Measurements from ENCODE around the gene KCNQ1. TPM values are rescaled to one million over a fixed set of nuclear protein-coding genes. Genes with fewer than 3 reads are reported as not detected.

The KCNQ1 gene
- total RNA-seq, 1 experiment from 2014 or later: 10.7 TPM

- no peaks in the 10 kb centered on the region for H3K27me3 ChIP-seq (ENCODE audit: insufficient read depth, low read length)
- ChIA-PET CTCF (no interaction called here), POLR2A (no interaction called here), RAD21 (ENCODE audit: low non-redundant PET in 1 of 2, low total read pairs in 2 of 2, uncharacterized antibody in 2 of 2, unreplicated experiment in 2 of 2) (no interaction called here)
- H3K27ac ChIP-seq (ENCODE audit: low read depth, low read length): no peak overlapping the region
- no peak overlapping the region for H3K4me3 ChIP-seq (replicated peaks in 1 of 2; ENCODE audit: low read depth in 1 of 2, low read length in 2 of 2)
- no peaks in the 10 kb centered on the region for H3K79me2 ChIP-seq (ENCODE audit: insufficient read depth, low read length)
- BruUV-seq (replicated peaks): no TSS peak
- H3K9ac ChIP-seq (ENCODE audit: low read length): no peak overlapping the region
- no peaks in the 10 kb centered on the region for H3K9me3 ChIP-seq (ENCODE audit: control insufficient read depth in 1 of 2, insufficient read depth in 1 of 2, low read depth in 1 of 2, low read length in 2 of 2)
- peaks cover 7 to 29% of the 10 kb centered on the region in 2 experiments; a peak in 3 of 4 replicates for H3K4me1 ChIP-seq (ENCODE audit: control insufficient read depth in 1 of 2, insufficient read depth in 2 of 2, low read length in 2 of 2)
- no peaks in the 10 kb centered on the region for H4K20me1 ChIP-seq (ENCODE audit: insufficient read depth)
- ATAC-seq (no peak), DNase-seq (ENCODE audit: low read depth, low spot score) (no peak)
- TF ChIP-seq EZH2 (IDR thresholded peaks at IDR 0.05) (no peak), SP1 (IDR thresholded peaks at IDR 0.05; ENCODE audit: low read depth) (no peak), ZBTB33 (IDR thresholded peaks at IDR 0.05; ENCODE audit: extremely low read depth, insufficient replicate concordance, low read length) (no peak), YY1 (IDR thresholded peaks at IDR 0.05; ENCODE audit: extremely low read depth, insufficient replicate concordance, low read depth, low read length) (no peak), ZNF274 (IDR thresholded peaks at IDR 0.05; ENCODE audit: low read depth, low read length) (no peak), MAX (IDR thresholded peaks at IDR 0.05) (no peak), ATF3 (IDR thresholded peaks at IDR 0.05) (no peak), POLR2A (IDR thresholded peaks at IDR 0.05; ENCODE audit: borderline replicate concordance, extremely low read depth, insufficient read depth, insufficient read length) (no peak), SRF (IDR thresholded peaks at IDR 0.05; ENCODE audit: low read depth) (no peak)
- TF ChIP-seq, protein P1, sequence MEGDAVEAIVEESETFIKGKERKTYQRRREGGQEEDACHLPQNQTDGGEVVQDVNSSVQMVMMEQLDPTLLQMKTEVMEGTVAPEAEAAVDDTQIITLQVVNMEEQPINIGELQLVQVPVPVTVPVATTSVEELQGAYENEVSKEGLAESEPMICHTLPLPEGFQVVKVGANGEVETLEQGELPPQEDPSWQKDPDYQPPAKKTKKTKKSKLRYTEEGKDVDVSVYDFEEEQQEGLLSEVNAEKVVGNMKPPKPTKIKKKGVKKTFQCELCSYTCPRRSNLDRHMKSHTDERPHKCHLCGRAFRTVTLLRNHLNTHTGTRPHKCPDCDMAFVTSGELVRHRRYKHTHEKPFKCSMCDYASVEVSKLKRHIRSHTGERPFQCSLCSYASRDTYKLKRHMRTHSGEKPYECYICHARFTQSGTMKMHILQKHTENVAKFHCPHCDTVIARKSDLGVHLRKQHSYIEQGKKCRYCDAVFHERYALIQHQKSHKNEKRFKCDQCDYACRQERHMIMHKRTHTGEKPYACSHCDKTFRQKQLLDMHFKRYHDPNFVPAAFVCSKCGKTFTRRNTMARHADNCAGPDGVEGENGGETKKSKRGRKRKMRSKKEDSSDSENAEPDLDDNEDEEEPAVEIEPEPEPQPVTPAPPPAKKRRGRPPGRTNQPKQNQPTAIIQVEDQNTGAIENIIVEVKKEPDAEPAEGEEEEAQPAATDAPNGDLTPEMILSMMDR (IDR thresholded peaks at IDR 0.05 in 2 of 3, conservative IDR thresholded peaks at IDR 0.05 in 1 of 3; ENCODE audit: borderline replicate concordance in 1 of 3, insufficient read depth in 1 of 3, low read depth in 2 of 3, low read length in 2 of 3): no peak
- no peaks in the 10 kb centered on the region for H3K9me2 ChIP-seq (ENCODE audit: insufficient read depth)
- peak overlapping the region; percentile 48; the same call in 1 of the 2 replicates for H3K4me2 ChIP-seq (ENCODE audit: low read length)
- H3K36me3 ChIP-seq (ENCODE audit: control insufficient read depth in 1 of 2, insufficient read depth in 2 of 2, low read length in 2 of 2): no peaks in the 10 kb centered on the region
- H2AFZ ChIP-seq (ENCODE audit: low read depth, low read length, poor library complexity, severe bottlenecking): no peak overlapping the region
- intact Hi-C loops (cut with micrococcal nuclease): no loop called here
Measured at GRCh38 chr11:2771758-2772466, 327.1 kb downstream of the KCNQ1 start.
